ENCODE measurements around the gene SLC25A38.

Gene SLC25A38

GRCh38 chr3:39383045-39383880 is at the start of gene SLC25A38:
SLC25A38 (plus strand) TSS chr3:39383370; CDS start chr3:39383725, 355 bp downstream.
- Histone ChIP-seq H3K9me3 (no peaks in the 10 kb centered on the region), H3K27ac (peak within 1 kb of the TSS; percentile 88), H3K27me3 (no peaks in the 10 kb centered on the region), H3K36me3 (peaks cover 22% of the 10 kb centered on the region; the same call in 1 of the 2 replicates), H4K20me1 (peaks cover 50% of the 10 kb centered on the region), H3K9ac (peak within 1 kb of the TSS; percentile 93), H3K4me1 (peaks cover 59% of the 10 kb centered on the region), H3K4me3 (peak within 1 kb of the TSS; percentile 98), H3K4me2 (peak within 1 kb of the TSS; percentile 92)
- TF ChIP-seq Cebpa-rat (IDR thresholded peaks at IDR 0.05), result no peak

- Histone ChIP-seq H3K36me3 (no peaks in the 10 kb centered on the region), H3K9ac (no peak overlapping the region), H3K9me3 (no peaks in the 10 kb centered on the region), H3K27me3 (no peaks in the 10 kb centered on the region), H3K27ac (no peak overlapping the region), H3K4me3 (no peak overlapping the region), H4K20me1 (no peaks in the 10 kb centered on the region), H3K4me2 (no peak overlapping the region), H3K4me1 (no peaks in the 10 kb centered on the region)
- TF ChIP-seq Cebpa-rat (IDR thresholded peaks at IDR 0.05), result no peak
Measured at GRCh38 chr3:39333607-39334006, 49.6 kb upstream of the SLC25A38 start.

- Histone ChIP-seq H3K4me3 (no peak overlapping the region), H3K27me3 (no peaks in the 10 kb centered on the region), H3K9me3 (no peaks in the 10 kb centered on the region), H3K36me3 (no peaks in the 10 kb centered on the region), H3K27ac (no peak overlapping the region), H3K9ac (no peak overlapping the region), H3K4me2 (no peak overlapping the region), H4K20me1 (no peaks in the 10 kb centered on the region), H3K4me1 (no peaks in the 10 kb centered on the region)
- no peak for TF ChIP-seq Cebpa-rat (IDR thresholded peaks at IDR 0.05)
Measured at GRCh38 chr3:39334205-39334604, 49.0 kb upstream of the SLC25A38 start.

- no peaks in the 10 kb centered on the region for H3K36me3 ChIP-seq
- no peaks in the 10 kb centered on the region for H3K9me3 ChIP-seq
- H3K4me3 ChIP-seq, result no peak overlapping the region
- H3K4me2 ChIP-seq, result no peak overlapping the region
- no peak for TF ChIP-seq Cebpa-rat (IDR thresholded peaks at IDR 0.05)
- no peak overlapping the region for H3K27ac ChIP-seq
- H4K20me1 ChIP-seq, result no peaks in the 10 kb centered on the region
- no peaks in the 10 kb centered on the region for H3K4me1 ChIP-seq
- H3K27me3 ChIP-seq, result no peaks in the 10 kb centered on the region
- H3K9ac ChIP-seq, result no peak overlapping the region
Measured at GRCh38 chr3:39338201-39338600, 45.0 kb upstream of the SLC25A38 start.

- Histone ChIP-seq H3K4me1 (no peaks in the 10 kb centered on the region), H3K4me2 (no peak overlapping the region), H3K36me3 (no peaks in the 10 kb centered on the region), H4K20me1 (no peaks in the 10 kb centered on the region), H3K27ac (no peak overlapping the region), H3K9me3 (no peaks in the 10 kb centered on the region), H3K9ac (no peak overlapping the region), H3K4me3 (no peak overlapping the region), H3K27me3 (no peaks in the 10 kb centered on the region)
- TF ChIP-seq Cebpa-rat (IDR thresholded peaks at IDR 0.05), result no peak
Measured at GRCh38 chr3:39339086-39339485, 44.1 kb upstream of the SLC25A38 start.

GRCh38 chr3:39343076-39343717 is 40.0 kb upstream of the SLC25A38 start:
- Histone ChIP-seq H3K27ac (no peak overlapping the region), H3K27me3 (no peaks in the 10 kb centered on the region), H3K36me3 (no peaks in the 10 kb centered on the region), H3K4me2 (no peak overlapping the region), H3K9ac (no peak overlapping the region), H4K20me1 (no peaks in the 10 kb centered on the region), H3K9me3 (no peaks in the 10 kb centered on the region), H3K4me1 (no peaks in the 10 kb centered on the region), H3K4me3 (no peak overlapping the region)
- no peak for TF ChIP-seq Cebpa-rat (IDR thresholded peaks at IDR 0.05)

GRCh38 chr3:39343760-39344159 is 39.4 kb upstream of the SLC25A38 start:
- Histone ChIP-seq H3K36me3 (no peaks in the 10 kb centered on the region), H3K27me3 (no peaks in the 10 kb centered on the region), H3K4me1 (no peaks in the 10 kb centered on the region), H3K4me3 (no peak overlapping the region), H4K20me1 (no peaks in the 10 kb centered on the region), H3K27ac (no peak overlapping the region), H3K9me3 (no peaks in the 10 kb centered on the region), H3K4me2 (no peak overlapping the region), H3K9ac (no peak overlapping the region)
- TF ChIP-seq Cebpa-rat (IDR thresholded peaks at IDR 0.05), result no peak

- no peak for TF ChIP-seq Cebpa-rat (IDR thresholded peaks at IDR 0.05)
- H3K9me3 ChIP-seq, result no peaks in the 10 kb centered on the region
- no peak overlapping the region for H3K4me3 ChIP-seq
- no peaks in the 10 kb centered on the region for H4K20me1 ChIP-seq
- H3K36me3 ChIP-seq, result no peaks in the 10 kb centered on the region
- H3K4me2 ChIP-seq, result no peak overlapping the region
- no peak overlapping the region for H3K27ac ChIP-seq
- no peaks in the 10 kb centered on the region for H3K27me3 ChIP-seq
- peaks cover 3% of the 10 kb centered on the region for H3K4me1 ChIP-seq
- no peak overlapping the region for H3K9ac ChIP-seq
Measured at GRCh38 chr3:39344746-39345344, 38.3 kb upstream of the SLC25A38 start.

- Histone ChIP-seq H3K27me3 (no peaks in the 10 kb centered on the region), H3K4me1 (peaks cover 25% of the 10 kb centered on the region), H4K20me1 (no peaks in the 10 kb centered on the region), H3K36me3 (no peaks in the 10 kb centered on the region), H3K4me3 (no peak overlapping the region), H3K4me2 (no peak overlapping the region), H3K27ac (no peak overlapping the region), H3K9me3 (no peaks in the 10 kb centered on the region), H3K9ac (no peak overlapping the region)
- no peak for TF ChIP-seq Cebpa-rat (IDR thresholded peaks at IDR 0.05)
Measured at GRCh38 chr3:39346785-39347585, 36.2 kb upstream of the SLC25A38 start.

Data from BLaER1 (cell line).